GM21526 (cell line): ENCODE data around the gene SIRT2.
"Not testable (repeated sequence)": the region's sequence is repeated elsewhere in the genome, so short reads cannot be mapped to it uniquely, and the experiment has no call there.

ENCODE experiments used
- ATAC-seq: cut with Tn5 transposase; IDR thresholded peaks from one replicate; pipeline ENCODE4 v1.9.1; 2021; ENCODE audit warnings: moderate library complexity; ENCODE audit not compliant: unreplicated experiment, low FRiP score

The SIRT2 gene

DNA sequence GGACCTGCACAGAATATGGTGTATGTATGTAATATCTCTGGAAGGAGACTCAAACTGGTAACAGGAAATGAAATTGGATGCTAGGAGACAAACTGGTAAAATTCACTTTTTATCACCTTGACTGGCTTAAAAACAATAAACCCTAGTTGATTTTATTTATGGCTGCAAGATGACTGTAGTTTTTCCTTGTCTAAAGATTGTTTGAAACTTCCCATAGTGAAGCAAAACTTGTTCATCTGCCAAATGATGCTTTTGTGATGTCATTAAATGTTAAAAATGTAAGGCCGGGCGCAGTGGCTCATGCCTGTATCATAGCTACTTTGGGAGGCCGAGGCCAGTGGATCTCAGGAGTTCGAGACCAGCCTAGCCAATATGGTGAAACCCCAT is 65.3 kb downstream of the SIRT2 start:
- ATAC-seq = no peak

DNA sequence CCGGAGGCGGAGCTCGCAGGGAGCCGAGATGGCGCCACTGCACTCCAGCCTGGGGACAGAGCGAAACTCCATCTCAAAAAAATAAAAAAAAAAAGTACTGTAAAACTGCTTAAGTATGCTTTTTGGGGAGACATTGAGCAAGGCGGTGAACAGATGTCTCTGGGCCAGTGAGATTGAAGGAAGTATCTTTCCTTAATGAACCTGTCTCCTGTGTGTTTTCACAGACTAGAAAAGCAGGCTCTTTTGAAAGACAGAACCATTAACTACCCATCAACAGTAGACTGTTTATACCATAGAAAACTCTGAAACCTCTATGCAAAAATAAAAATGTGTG is 66.4 kb downstream of the SIRT2 start:
- no peak for ATAC-seq

DNA sequence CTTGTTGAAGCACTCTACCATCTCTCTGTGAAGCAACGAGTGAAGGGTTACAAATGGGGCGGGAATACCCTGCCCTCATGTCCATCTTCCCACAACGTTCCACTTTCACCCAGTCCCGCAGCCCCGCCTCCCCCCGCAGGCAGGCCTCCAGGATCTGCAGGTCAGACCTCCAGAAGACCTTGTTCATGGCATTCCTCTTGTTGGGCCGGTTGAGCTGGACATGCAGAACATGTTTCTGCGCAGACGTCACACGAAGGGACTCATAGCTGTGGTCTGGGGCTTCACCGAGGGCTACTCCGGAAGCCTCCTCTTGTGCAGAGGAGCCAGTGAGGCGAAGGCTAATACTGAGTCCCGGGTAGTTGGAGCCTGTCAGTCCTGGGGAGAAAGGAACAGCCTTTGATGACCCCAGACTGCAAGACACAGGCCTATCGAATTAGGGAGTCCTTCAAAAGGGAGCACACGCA is 68.2 kb downstream of the SIRT2 start:
- peak; percentile 26 for ATAC-seq

DNA sequence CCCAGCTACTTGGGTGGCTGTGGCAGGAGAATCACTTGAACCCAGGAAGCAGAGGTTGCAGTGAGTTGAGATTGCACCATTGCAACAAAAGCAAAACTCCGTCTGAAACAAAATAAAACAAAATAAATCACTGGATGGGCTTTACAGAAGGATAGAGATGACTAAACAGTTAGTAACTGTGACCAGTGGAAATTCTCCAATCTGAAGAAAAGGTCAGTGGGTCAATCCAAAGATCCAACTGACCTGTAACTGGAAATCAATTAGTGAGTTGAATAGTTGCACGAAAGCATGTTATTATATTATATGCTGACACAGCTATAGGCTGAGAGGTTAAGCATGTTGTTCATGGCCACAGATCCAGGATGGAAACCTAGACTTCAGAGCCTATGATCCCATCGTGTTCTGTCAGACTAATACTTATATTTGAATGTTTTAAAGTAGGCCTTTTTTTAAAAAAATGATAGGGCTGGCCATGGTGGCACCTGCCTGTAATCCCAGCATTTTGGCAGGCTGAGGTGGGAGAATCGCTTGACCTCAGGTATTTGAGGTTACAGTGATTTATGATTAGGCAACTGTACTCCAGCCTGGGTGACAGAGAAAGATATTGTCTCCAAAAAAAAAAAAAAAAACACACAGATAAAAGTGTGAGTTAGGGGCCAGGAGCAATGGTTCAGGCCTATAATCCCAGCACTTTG is 69.2 kb downstream of the SIRT2 start:
- no peak for ATAC-seq

DNA sequence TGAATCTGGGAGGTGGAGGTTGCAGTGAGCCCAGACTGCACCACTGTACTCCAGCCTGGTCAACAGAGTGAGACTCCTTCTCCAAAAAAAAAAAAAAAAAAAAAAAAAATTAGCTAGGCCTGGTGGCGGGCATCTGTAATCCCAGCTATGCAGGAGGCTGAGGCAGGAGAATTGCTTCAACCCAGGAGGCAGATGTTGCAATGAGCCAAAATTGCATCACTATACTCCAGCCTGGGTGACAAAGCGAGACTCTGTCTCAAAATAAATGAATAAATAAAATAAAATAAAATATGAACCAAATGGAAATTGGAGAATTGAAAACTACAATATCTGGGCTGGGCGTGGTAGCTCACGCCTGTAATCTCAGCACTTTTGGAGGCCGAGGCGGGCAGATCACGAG is 70.2 kb downstream of the SIRT2 start:
- ATAC-seq = not testable (repeated sequence)
